IMR-90 (cell line): ENCODE data around the gene WASHC2C. TPM values are rescaled to one million over a fixed set of nuclear protein-coding genes. Genes with fewer than 3 reads are reported as not detected.
"Not testable (repeated sequence)": the region's sequence is repeated elsewhere in the genome, so short reads cannot be mapped to it uniquely, and the experiment has no call there.

Experiments used
- ATAC-seq: fragments of 200-7000 bp; cut with Tn5 transposase; 2 replicates; pipeline ENCODE4 v1.9.1; 2020; ENCODE audit warnings: low read depth, mild to moderate bottlenecking, moderate library complexity
- BruUV-seq: library from RNA; stranded (reverse); fragments of 400-500 nt; replicated peaks from 2 replicates; lab custom pipeline; 2021; lab: Mats Ljungman, UMichigan
- CTCF ChIA-PET: fragments of 300-600 bp; formaldehyde crosslinking; extraction: SDS; loops from one replicate; lab custom pipeline; 2021; ENCODE audit warnings: antibody characterized with exemption; lab: Yijun Ruan, JAX
- POLR2A ChIA-PET: fragments of 300-600 bp; sonication (Branson Sonifier 250); formaldehyde crosslinking; loops from one replicate; lab custom pipeline; 2022; ENCODE audit warnings: antibody characterized with exemption; ENCODE audit not compliant: unreplicated experiment; lab: Charles Lee
- DNase-seq: peaks from one replicate; pipeline ENCODE4 v3.0.0; 2013
- H2AFZ ChIP-seq: replicated peaks from 2 replicates; pipeline ENCODE3; 2013; ENCODE audit warnings: low read length, mild to moderate bottlenecking; ENCODE audit not compliant: poor library complexity
- H2AK5ac ChIP-seq: 2 replicates; pipeline ENCODE4 v1.6.1; 2013; ENCODE audit warnings: low read depth, low read length, inconsistent platforms
- H2AK9ac ChIP-seq: replicated peaks from 2 replicates; pipeline ENCODE3; 2013; ENCODE audit warnings: mild to moderate bottlenecking, low read depth, low read length, moderate library complexity; ENCODE audit not compliant: poor library complexity
- H2BK120ac ChIP-seq: 2 replicates; pipeline ENCODE4 v1.6.1; 2013; ENCODE audit warnings: low read depth, low read length, inconsistent platforms
- H2BK15ac ChIP-seq: 3 replicates; pipeline ENCODE4 v1.6.1; 2013; ENCODE audit warnings: low read depth, low read length, inconsistent platforms
- H2BK20ac ChIP-seq: 2 replicates; pipeline ENCODE4 v1.6.1; 2013; ENCODE audit warnings: low read depth, mild to moderate bottlenecking, inconsistent platforms, low read length, moderate library complexity
- H2BK5ac ChIP-seq: 2 replicates; pipeline ENCODE4 v1.6.1; 2013; ENCODE audit warnings: mild to moderate bottlenecking, low read depth, low read length, inconsistent platforms; ENCODE audit not compliant: poor library complexity, severe bottlenecking
- H3K14ac ChIP-seq: replicated peaks from 2 replicates; pipeline ENCODE4 v1.6.1; 2013; ENCODE audit warnings: low read depth, low read length, inconsistent platforms
- H3K18ac ChIP-seq: 2 replicates; pipeline ENCODE4 v1.6.1; 2013; ENCODE audit warnings: low read depth, low read length, control low read depth
- H3K23ac ChIP-seq: 2 replicates; pipeline ENCODE4 v1.6.1; 2013; ENCODE audit warnings: low read depth, low read length, inconsistent platforms
- H3K27ac ChIP-seq: 2 replicates; pipeline ENCODE4 v1.5.1; 2013; ENCODE audit warnings: mild to moderate bottlenecking, control low read depth, low read length; ENCODE audit not compliant: insufficient read depth
- H3K27me3 ChIP-seq: 2 replicates; pipeline ENCODE4 v1.6.1; 2013; ENCODE audit warnings: low read length; ENCODE audit not compliant: control insufficient read depth, insufficient read depth
- H3K36me3 ChIP-seq: 2 replicates; pipeline ENCODE4 v1.6.1; 2013; ENCODE audit warnings: low read length, mixed read lengths; ENCODE audit not compliant: control insufficient read depth, insufficient read depth
- H3K4ac ChIP-seq: 2 replicates; pipeline ENCODE4 v1.6.1; 2013; ENCODE audit warnings: low read depth, low read length, inconsistent platforms
- H3K4me1 ChIP-seq: 2 replicates; pipeline ENCODE4 v1.6.1; 2013; ENCODE audit warnings: low read length, mixed read lengths; ENCODE audit not compliant: control insufficient read depth, insufficient read depth
- H3K4me2 ChIP-seq: 2 replicates; pipeline ENCODE4 v1.6.1; 2013; ENCODE audit warnings: low read depth, mild to moderate bottlenecking, control low read depth, low read length, moderate library complexity
- H3K4me3 ChIP-seq: 2 replicates; pipeline ENCODE4 v1.5.1; 2013; ENCODE audit warnings: low read depth, mild to moderate bottlenecking, control low read depth, low read length, moderate library complexity; ENCODE audit not compliant: insufficient read depth
- H3K56ac ChIP-seq: 2 replicates; pipeline ENCODE4 v1.6.1; 2013; ENCODE audit warnings: low read length, inconsistent platforms; ENCODE audit not compliant: insufficient read depth; ENCODE audit errors: extremely low read depth
- H3K79me1 ChIP-seq, 2 experiments: 2 replicates each; pipeline ENCODE4 v1.6.1; 2013; ENCODE audit warnings: low read length in 2 of 2, inconsistent platforms in 1 of 2, low read depth in 1 of 2
- H3K9ac ChIP-seq: 2 replicates; pipeline ENCODE4 v1.6.1; 2013; ENCODE audit warnings: low read depth, low read length, control low read depth
- H3K9me1 ChIP-seq: 2 replicates; pipeline ENCODE4 v1.6.1; 2013; ENCODE audit warnings: low read length, inconsistent platforms; ENCODE audit not compliant: insufficient read depth
- H3K9me3 ChIP-seq: 2 replicates; pipeline ENCODE4 v1.6.1; 2013; ENCODE audit warnings: low read length; ENCODE audit not compliant: control insufficient read depth, insufficient read depth
- H4K20me1 ChIP-seq: 2 replicates; pipeline ENCODE4 v1.6.1; 2013; ENCODE audit warnings: low read length, inconsistent platforms; ENCODE audit not compliant: insufficient read depth
- H4K5ac ChIP-seq: 2 replicates; pipeline ENCODE4 v1.6.1; 2013; ENCODE audit warnings: mild to moderate bottlenecking, low read depth, low read length, control low read depth
- H4K8ac ChIP-seq, 2 experiments: 2 replicates each; pipeline ENCODE4 v1.6.1; 2013; ENCODE audit warnings: low read depth in 2 of 2, low read length in 2 of 2, control low read depth in 1 of 2, inconsistent platforms in 1 of 2
- H4K91ac ChIP-seq: 2 replicates; pipeline ENCODE4 v1.6.1; 2013; ENCODE audit warnings: low read depth, low read length, inconsistent platforms; ENCODE audit not compliant: insufficient read depth
- WGBS, 2 experiments: methylation state at CpG; one replicate each; pipeline versions ENCODE4 v1.1.5 to v1.1.7; 2013; ENCODE audit warnings: missing lambda C conversion rate in 2 of 2; ENCODE audit not compliant: insufficient read length in 1 of 2; ENCODE audit errors: extremely low coverage in 2 of 2; 5-methylcytosine and 5-hydroxymethylcytosine counted together
- dilution Hi-C: fragments of 300-500 bp; cut with HindIII; formaldehyde crosslinking; loops from one replicate; pipeline ENCODE4 v1.14.3; 2018; ENCODE audit warnings: low sequenced_read_pairs; ENCODE audit not compliant: unreplicated experiment
- in situ Hi-C: fragments of 300-500 bp; cut with MboI; formaldehyde crosslinking; loops from 3 replicates; pipeline ENCODE4 v1.14.3; 2019; ENCODE audit warnings: low sequenced_read_pairs, inconsistent platforms, mixed read lengths
- intact Hi-C: fragments of 100-400 bp; cut with micrococcal nuclease; formaldehyde crosslinking; loops from 2 replicates; pipeline ENCODE4 v1.10.0; 2022
- polyA plus RNA-seq, 3 experiments: library from polyadenylated mRNA; depleted of rRNA; stranded (reverse); fragments of >200 nt; gene quantifications; 2 replicates each; pipeline ENCODE4 v1.2.3, GENCODE V29; 2012; ENCODE audit warnings: low replicate concordance in 1 of 3
- total RNA-seq: library from RNA; depleted of rRNA; stranded (reverse); fragments of >200 nt; gene quantifications from 2 replicates; pipeline ENCODE4 v1.2.3, GENCODE V29; 2012

The WASHC2C gene
- total and polyA plus RNA-seq, 2 of the 4 experiments (the other 2 are of a cell fraction) = 22.2 to 27.2 TPM

DNA sequence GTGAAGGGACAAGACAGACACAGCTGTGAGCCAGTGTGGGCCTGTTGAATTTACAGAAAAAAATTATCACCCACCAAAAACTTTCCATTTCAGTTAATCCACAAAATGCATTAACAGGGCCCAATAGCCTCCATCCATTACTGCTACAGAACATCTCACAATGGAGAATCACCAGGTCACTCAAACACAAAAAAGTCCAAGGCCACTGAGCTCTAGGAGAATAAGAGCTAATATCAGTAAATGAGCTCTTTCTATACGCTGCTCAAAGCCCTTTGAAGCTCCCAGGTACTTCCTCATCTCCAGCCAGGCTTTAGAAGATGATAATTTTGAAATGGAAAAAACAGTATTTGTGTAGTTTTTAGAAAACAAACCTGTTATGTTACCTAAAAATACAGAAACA, 9.4 kb upstream of the WASHC2C start:
- H3K36me3 ChIP-seq, H2AK5ac ChIP-seq, H3K14ac ChIP-seq, H4K8ac ChIP-seq, H2AK9ac ChIP-seq, dilution Hi-C loops, H4K20me1 ChIP-seq, H4K91ac ChIP-seq, ATAC-seq, DNase-seq, H3K4me3 ChIP-seq, H3K9ac ChIP-seq, H3K79me1 ChIP-seq, intact Hi-C loops, H3K18ac ChIP-seq, H4K5ac ChIP-seq, H3K9me3 ChIP-seq, H3K4me2 ChIP-seq, H3K4me1 ChIP-seq, H3K4ac ChIP-seq, H3K27ac ChIP-seq, H3K9me1 ChIP-seq, CTCF ChIA-PET, H3K56ac ChIP-seq, H2BK5ac ChIP-seq, H2BK20ac ChIP-seq, H2BK15ac ChIP-seq, H2AFZ ChIP-seq, BruUV-seq, H3K27me3 ChIP-seq, POLR2A ChIA-PET, H2BK120ac ChIP-seq, H3K23ac ChIP-seq: not testable (repeated sequence)
- in situ Hi-C loops = loop anchor here (10.0 kb wide), 1 partner anchor 253 kb away; no protein-coding TSS in a partner anchor
- no CpG with 5 or more reads among the region's 1 CpG for WGBS, 2 experiments

DNA sequence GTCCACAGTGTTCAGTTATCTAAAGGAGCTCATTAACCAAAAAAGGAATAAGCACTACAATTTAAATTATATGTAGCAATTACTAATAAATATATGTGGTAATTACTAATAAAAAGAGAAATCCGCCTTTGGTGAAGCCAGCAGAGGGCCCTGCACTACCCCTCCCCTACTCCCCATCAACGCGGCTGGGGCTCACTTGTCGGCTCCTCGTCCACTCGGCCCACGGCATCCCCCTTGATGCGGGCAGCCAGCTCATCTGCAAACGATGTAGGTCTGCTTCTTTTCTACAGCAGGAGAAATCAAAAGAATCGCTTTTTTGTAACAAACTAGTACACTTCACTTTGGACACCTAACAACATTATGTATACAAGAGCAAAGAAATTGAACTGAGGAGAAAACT, 5.6 kb upstream of the WASHC2C start:
- H3K27me3 ChIP-seq, DNase-seq, H3K56ac ChIP-seq, CTCF ChIA-PET, H3K9me3 ChIP-seq, H2BK5ac ChIP-seq, H3K4me2 ChIP-seq, H3K4me3 ChIP-seq, H2BK15ac ChIP-seq, ATAC-seq, H2BK20ac ChIP-seq, H2BK120ac ChIP-seq, H3K27ac ChIP-seq, H3K36me3 ChIP-seq, H4K5ac ChIP-seq, H3K79me1 ChIP-seq, H3K14ac ChIP-seq, H3K4me1 ChIP-seq, H2AFZ ChIP-seq, H4K91ac ChIP-seq, BruUV-seq, H3K4ac ChIP-seq, H4K20me1 ChIP-seq, H2AK9ac ChIP-seq, H3K18ac ChIP-seq, POLR2A ChIA-PET, H3K23ac ChIP-seq, intact Hi-C loops, H2AK5ac ChIP-seq, in situ Hi-C loops, dilution Hi-C loops, H3K9me1 ChIP-seq, H3K9ac ChIP-seq, H4K8ac ChIP-seq: not testable (repeated sequence)
- no CpG with 5 or more reads among the region's 10 CpGs for WGBS, 2 experiments
